ENCODE data around the gene ADAMTS3.

ADAMTS3 gene

DNA sequence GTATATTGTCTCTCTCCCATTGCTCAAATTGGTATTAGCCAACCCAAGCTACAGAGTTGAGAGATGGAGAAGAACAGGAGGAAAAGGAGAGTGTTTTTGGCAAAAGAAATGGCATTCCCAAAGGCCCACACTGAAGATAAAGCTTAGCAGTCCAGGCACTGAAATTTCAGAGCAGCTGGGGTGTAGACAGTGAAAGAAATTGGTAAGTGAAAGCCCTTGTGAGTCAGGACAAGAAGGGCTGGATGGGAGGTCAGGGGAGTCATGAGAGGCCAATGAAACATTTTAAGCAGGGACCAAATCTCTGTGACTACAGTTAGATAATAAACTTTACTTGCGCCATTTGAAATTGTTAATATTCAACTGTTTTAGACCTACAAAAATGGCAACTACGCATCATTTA lies 177.7 kb downstream of the ADAMTS3 start:
- no peak for DNase-seq

DNA sequence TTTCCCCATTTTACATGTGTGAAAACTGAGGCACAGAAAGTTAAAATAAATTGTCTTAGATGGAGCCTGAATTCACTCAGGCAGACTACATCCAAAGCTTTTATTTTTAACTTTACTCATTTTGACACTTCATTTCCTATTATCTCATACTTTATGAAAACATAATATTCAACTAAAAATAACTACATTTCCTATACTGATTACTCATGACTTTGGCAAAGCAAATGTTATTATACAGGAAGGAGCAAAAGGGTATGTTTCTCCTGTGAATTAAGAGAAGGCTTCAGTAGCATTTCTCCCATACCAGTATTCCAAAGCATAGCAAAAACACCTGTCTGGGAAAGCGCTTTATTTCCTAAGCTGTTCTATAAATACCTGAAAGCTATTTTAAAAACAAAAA lies 178.6 kb downstream of the ADAMTS3 start:
- no peak for DNase-seq

DNA sequence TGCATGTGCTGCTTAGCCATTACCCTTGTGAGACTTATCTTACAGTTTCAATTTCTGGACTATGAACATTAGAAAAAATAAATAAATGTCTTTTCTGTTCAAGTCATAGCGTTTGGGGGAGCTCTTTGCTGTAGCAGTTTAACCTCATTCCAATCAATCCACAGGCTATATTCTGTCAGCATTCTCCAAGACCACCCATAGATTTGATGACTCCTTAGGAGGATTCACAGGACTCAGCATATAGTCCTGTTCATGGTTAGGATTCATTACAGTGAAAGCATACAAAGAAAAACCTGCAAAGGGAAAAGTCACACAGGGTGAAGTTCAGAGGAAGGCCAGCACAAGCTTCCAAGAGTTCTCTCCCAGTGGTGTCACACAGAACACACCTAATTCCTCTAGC lies 180.5 kb downstream of the ADAMTS3 start:
- DNase-seq = no peak

DNA sequence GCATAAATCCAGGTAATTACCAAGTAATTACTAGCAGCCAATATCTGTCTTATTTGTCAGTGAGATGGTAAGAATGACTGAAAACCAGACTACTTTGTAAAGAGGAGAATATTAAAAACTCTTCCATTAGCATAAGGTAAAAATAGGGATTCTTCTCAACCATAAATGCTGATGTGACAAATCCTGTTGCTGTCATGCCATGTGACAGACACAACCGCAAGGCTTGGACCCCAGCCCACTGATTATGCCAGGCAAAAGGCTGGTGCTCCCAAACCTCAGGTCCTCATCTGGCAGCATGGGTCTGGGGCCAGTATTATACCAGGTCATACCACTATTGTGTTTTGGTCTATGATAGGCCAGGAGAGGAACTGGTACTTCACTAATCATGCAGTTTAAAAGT lies 181.1 kb downstream of the ADAMTS3 start:
- DNase-seq = no peak

DNA sequence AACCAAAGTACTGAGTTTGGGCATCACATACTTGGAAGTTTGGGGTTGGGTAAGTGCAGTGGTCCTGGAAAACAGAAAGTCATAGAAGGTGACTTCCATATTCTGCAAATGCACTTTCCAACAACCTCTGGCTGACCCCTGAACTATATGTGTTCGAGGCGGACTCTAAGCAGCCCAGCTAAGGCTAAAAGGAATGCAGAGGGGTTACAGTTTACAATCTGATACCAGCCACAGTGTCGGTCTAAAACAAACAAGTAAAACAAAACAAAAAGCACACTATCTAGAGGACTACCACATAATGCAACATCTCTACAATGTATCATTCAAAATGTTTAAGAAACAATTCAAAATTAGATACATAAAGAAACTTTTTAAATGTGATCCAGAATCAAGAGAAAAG lies 185.6 kb downstream of the ADAMTS3 start:
- DNase-seq = no peak

DNA sequence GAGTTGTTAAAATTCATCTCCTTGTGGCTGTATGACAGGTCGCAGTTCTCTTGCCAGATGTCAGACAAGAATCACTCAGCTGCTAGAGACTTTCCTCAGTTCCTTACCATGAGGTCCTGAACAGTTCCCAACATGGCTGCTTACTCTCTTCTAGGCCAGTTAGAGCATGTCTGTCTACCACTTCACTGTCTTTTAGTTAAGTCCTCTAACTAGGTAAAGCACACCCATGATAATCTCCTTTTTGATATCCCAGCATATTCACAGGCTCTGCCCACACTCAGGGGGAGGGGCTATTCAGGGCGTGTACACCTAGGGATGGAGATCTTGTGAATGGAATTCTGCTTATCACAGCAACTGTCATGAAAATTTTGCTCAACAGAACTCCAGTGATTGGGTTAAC lies 190.1 kb downstream of the ADAMTS3 start:
- DNase-seq = no peak

DNA sequence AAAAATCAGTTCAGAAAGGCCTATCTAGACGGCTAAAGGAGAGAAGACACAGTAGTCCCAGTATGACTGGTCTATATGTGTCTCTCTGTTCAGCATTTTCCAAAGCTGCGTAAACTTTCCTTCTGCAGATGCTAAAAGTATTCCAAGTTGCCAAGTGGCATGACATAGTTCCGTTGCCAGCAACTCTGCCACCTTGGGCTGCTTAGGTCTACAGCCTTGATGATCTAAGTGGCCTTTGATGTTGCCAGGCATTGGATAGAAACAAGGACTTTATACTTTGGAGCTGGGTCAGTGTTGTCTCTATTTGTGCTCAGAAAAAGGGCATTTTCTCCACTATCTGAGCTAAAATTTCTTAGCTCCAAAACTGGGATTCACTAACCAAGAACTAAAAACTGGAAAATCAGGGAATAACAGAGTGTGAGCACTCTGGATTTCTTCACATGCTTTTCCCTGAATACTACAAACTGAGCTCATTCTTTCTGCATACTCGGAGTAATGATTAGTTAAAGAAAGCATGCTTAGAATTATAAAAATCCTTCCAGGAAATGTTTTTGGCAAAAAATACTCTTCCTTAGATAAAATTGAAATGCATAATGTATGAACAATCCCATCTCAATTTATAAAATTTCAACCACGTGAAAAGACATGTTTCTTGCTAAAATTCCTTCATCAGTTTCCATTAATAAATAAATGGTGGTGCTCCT lies 191.4 kb downstream of the ADAMTS3 start:
- no peak for DNase-seq

DNA sequence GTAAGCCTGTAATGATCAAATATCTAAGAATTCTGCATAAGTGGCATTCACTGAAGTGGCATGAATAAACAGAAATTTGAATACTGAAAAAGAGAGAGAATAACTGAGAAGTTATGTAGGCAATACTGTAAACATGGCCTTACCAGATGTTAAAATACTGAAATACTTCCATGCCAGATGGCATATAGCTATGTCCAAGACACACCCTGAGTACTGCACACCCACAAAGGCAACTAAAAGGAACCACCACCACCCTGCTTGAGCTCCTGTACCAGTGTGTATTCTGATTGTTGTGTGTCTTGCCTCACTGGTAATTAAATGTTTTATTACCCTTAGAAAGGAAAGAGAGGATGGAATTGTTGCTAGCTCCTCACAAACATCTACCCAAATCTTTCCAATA lies 192.1 kb downstream of the ADAMTS3 start:
- DNase-seq = no peak

DNA sequence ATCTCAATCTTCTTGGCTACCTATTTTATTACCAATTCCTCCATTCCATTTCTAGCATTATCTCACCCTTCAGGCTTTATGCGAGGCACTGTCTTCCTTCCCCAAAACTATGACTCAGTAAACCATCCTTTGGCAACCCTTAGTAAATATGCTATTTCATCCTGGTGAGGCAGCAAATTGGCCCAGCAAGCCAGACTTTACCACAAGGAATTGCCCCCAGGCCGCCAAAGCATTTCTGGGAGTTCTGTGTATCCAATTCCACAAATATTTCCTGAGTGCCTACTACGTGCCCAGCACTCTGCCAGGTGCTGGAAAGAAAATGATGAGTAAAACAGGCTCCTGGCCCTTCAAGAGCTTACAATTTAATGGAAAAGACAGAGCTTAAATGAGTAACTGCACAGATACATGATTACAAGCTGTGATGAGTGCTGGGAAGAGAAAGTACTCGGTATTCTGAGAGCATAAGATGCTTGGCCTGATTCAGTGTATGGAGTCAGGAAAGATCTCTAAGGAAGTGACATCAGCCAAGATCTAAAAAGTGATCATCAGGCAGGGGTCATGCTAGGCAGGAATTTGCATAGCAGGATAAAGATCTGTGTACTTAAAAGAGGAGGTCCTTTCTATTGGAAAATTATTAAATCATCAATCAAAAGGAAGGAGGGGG lies 193.8 kb downstream of the ADAMTS3 start:
- no peak for DNase-seq

DNA sequence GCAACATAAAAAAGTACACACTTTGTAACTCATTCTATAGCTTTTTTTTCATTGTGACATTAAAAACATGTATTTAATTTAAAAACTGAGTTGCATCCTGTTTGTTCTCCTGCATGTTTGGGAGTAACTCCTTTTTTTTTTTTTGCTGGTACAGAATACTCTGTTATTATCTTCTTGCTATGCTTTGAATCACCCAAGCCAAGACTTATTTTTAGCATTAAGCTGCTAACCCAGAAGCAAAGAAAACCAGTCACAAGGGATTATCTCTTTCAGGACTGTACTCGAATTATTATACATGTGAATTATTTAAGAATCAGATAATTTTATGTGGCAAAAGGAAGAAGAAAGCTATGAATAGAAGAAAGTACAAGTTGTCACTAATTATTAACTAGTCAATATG lies 194.9 kb downstream of the ADAMTS3 start:
- no peak for DNase-seq

DNA sequence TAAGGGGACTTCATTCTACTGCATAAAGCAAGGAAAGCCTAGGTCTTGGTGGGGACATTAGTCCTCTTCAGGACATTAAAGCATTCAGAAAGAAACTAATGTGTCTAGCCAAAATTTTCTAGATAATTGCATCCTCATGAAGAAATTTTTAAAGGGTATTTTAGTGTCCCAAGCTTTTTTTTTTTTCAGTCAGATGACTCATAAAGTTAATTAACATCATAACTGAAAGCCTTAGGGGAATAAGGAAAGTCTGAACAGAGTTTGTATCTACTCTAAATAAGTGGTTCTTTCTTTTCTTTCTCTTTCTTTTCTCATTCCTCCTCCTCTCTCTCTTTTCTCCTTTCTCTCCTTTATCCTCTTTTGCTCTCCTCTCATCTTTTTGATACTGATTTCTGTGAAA lies 202.4 kb downstream of the ADAMTS3 start:
- DNase-seq = no peak

DNA sequence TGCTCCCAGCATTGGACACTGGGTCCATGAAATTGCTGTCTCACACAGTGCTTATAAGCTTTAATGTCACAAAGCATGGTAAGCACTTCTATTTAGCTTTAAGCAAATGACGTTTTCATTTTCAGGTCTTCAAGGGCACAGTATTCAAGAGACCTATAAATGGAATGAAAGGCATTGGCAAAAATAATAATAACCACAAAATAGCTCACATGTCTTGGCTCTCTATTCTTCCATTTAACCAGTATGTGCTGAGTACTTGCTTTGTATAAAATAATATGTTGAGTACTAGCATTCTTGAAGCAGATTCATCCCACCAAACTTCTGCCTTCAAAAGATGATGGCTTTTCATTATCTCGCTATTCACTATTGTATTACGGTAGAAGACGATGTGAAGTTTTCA lies 203.0 kb downstream of the ADAMTS3 start:
- DNase-seq = no peak

DNA sequence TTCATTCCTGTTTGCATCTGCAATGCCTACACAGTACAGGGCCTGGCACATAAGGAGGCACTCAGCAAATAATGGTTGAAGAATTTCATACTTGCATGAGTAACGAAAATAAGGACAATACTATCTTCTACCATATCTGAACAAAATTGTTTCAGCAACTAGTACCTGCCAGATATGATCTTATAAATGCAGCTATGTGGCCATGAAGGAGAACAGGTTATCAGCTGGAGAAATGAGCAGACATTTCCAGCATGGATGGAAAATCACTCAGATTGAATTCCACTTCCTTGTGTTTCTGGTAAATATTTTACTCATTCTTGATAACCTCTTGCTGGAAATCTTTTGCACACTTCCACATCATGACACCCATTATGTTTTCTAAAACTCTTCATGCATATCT lies 204.0 kb downstream of the ADAMTS3 start:
- no peak for DNase-seq

DNA sequence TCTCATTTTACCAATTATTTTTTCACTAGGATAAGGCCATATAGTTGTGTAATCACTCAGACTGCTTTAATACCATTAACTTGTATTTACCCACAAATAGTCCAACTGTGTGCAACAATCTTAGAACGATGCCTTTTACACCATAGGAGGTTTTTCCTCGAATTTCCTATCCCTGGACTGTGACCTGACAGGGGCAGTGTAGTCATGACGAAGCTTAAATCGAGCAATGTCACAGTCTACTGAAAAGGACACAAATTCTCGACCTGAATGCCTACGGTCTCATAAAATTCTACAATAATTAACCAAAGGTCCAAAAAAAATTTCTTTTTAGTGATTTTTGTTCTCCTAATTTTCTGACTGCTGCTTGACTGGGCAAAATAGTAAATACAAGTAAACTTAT lies 208.9 kb downstream of the ADAMTS3 start:
- no peak for DNase-seq

DNA sequence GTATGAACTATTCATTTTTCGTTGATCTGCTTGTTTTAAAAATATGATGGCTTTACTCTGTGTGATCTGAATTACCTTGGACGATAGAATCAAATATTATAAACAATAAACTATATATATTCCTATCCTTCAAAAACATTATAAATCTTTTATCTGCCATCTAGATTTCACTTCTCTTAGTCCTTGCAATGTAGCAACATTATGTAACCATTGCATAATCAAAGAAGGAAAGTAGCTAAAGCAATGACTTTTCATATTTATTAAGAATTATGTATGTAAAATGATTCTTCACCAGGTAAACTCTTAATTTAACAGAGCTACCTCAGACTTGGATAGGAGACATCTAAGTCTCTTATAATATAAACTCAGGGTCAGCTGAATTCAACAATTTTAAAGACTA lies 210.5 kb downstream of the ADAMTS3 start:
- no peak for DNase-seq

DNA sequence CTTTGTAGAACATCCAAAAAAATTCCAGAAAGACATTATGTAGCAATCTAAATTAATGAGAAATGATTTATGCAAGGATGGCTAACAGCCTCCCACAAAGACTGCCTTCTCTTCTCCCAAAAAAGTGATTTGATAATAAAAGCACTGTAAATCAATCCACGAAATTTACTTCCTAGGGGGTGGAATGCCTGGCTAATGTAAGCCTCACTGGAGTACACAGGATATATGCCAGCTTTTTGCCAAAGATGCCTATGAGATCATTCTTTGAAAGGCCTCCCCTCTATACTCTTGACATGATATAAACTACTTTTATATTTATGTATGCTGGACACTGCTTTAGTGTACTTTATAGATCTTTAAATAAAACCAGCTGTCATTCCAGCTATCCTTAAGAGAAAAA lies 211.1 kb downstream of the ADAMTS3 start:
- no peak for DNase-seq

DNA sequence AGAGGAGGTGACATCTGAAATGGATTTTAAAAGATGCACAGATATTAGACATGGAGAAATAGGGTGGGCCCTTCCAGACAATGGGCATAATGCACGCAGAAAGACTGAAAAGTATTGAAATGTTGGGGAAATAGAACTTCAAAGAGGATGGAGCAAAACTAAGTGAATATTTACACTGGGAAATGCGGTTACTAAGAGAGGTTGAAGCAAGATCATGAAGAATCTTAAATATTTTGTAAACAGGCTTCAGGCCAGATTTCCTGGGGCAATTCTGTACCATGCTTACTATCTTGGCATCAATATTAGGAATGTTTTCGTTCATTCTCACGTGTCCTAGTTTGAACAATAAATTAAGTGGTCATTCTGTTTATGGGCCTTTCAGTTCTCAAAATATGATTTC lies 216.3 kb downstream of the ADAMTS3 start:
- no peak for DNase-seq

DNA sequence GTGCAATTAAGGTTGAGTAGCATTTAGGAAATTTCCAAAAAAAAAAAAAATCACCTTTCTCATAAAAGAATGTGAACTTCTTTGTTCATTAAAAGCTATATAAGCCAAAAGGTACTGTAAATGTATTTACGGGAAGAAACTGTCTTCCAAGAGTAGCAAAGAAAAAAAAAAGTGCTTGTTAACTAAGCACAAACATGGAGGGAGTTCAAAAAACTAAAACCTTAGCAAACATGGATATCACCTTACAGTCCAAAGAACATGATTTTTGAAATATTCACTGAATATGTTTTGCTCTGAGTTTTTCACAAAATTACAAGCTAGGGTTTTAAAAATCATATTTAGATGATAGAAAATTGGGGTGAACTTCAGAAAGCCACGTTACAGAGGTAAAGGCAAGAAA lies 217.5 kb downstream of the ADAMTS3 start:
- no peak for DNase-seq

DNA sequence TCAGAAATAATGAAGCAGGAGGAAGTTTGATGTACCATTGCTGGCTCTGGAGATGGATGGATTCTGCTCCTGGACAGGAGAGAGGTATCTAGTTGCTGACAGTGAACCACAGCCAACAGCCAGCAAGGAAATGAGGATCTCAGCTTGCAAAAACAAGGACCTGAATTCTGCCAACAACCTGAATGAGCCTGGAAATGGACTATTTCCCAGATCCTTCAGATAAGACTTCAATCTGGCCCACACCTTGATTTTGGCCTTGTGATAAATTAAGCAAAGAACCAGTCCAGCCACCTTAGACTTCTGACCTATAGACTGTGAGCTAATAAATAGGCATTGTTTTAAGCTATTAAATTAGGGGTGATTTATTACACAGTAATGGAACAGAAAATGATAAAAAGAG lies 220.3 kb downstream of the ADAMTS3 start:
- no peak for DNase-seq

DNA sequence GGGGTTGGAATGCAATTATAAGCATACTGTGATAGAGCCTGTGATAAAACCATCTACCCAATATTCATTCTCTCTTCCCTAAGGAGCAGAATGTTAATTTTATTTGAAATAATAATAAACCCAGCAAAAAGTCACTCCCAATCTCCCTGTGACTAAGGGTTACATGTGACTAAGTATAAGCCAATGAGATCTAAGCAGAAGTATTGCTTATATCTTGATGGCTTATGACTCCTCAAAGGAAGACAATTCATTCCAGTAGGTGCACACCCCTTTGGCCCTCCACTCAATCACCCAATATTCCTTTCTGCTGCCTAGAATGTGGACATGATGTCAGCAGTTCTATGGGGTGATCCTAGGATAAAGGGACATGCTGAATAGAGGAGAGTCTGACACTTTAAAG lies 224.6 kb downstream of the ADAMTS3 start:
- no peak for DNase-seq

DNA sequence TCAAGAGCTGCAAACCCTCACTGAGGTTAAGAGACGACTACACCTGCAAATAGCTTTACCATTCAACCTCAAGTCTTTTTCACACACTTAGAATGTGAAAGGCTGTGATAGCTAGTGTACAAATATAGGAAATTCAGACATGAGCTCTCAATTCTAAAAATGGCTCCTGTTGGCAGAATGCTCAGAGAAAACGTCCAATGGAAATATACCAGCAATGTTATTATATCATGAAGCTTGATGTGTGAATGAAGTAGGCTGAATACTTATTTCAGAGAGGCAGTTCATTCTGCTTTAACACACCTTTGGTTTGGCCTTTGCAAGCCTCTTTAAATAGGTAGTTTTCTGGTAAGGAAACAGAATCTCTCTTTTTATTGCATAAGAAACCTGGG lies 227.6 kb downstream of the ADAMTS3 start:
- no peak for DNase-seq

DNA sequence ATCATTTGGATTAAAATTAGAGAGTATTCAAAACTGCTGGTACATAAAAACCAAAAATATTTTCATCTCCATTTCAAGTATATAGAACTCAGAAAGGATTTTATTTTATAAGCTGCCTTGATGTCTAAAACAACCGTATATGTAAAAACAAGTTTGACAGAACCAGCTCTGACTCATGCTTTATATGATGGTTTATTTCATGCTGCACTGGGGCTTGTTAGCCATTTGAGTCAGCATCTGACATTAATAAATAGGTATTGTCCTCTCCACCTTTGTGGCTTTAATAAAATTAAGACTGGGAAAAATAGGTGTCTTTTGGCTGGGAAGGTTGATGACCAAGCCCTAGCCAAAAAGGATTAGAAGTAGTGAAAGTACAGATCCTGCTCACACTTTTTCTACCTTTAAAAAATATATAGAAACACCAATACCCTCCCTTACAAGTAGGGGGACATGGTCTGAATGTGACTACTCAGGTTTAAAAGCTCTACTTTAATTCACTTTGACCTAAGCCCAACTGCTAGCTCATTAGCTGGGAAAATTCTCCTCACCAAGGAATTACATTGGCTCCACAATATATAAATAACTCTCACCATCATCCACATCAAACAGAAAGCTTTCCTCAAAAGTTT lies 228.1 kb downstream of the ADAMTS3 start:
- no peak for DNase-seq

DNA sequence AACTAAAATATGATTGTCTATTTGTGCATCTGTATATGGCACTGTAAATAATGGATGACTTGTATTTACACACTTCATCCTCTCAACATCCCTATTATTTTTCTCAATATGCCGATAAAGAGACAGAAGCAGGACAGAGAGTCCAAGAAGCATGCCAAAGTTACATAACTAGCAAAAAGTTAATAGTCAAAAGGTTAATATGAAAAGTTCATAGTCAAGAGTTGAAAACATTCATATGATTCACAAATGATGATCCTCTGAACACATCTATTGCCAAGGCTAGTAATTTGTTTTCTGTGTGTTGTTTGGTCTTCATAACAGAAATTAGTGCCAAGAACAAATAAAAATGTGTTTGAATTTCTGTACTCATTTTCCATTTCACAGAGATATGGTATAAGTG lies 231.0 kb downstream of the ADAMTS3 start:
- DNase-seq = no peak

DNA sequence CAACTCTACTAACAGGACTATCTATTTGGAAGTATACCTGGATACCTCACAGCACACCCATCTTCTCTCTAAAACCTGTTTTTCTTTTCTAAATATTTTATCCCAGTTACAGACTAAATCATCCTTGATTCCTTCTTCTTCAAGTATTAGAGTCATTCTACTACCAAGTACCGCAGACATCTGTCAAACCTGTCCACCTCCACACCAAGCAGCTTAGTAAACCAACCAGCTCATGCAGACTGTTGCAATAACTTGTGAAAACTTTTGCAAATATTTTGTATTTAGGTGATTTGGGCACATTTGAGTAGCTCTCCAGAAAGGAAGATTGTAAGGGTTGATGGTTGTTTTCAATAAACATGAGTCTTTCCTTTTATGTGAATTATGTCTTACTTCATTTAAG lies 238.6 kb downstream of the ADAMTS3 start:
- DNase-seq = no peak

Measured in activated gamma-delta T cell treated with Interleukin-2 at 50 U/mL for 16 hours (primary cell).